Colonic mucosa (tissue), 4 donors: ENCODE measurements around the gene PIBF1. TPM values are rescaled to one million over a fixed set of nuclear protein-coding genes. Genes with fewer than 3 reads are reported as not detected.
"Not testable (repeated sequence)": the region's sequence is repeated elsewhere in the genome, so short reads cannot be mapped to it uniquely, and the experiment has no call there.

ENCODE experiments used
- DNase-seq: peaks from one replicate; pipeline ENCODE4 v3.0.0-alpha.2; 2020
- H3K27ac ChIP-seq: fragments of 200-600 bp; one replicate; pipeline ENCODE4 v1.8.0; 2021
- H3K27me3 ChIP-seq: fragments of 200-600 bp; one replicate; pipeline ENCODE4 v1.8.0; 2021
- H3K36me3 ChIP-seq: fragments of 200-600 bp; one replicate; pipeline ENCODE4 v1.8.0; 2021
- H3K4me1 ChIP-seq: fragments of 200-600 bp; one replicate; pipeline ENCODE4 v1.8.0; 2021; ENCODE audit warnings: mild to moderate bottlenecking
- H3K4me3 ChIP-seq: fragments of 200-600 bp; one replicate; pipeline ENCODE4 v1.8.0; 2021
- H3K9ac ChIP-seq, 2 donors: one replicate each; pipeline ENCODE4 v1.7.0; 2013; ENCODE audit warnings: control low read depth in 2 of 2, low read depth in 2 of 2, low read length in 2 of 2
- H3K9me3 ChIP-seq: fragments of 200-600 bp; one replicate; pipeline ENCODE4 v1.8.0; 2021
- intact Hi-C: fragments of 100-400 bp; cut with DNase I; formaldehyde crosslinking; loops from one replicate; pipeline ENCODE4 v1.14.1; 2022
- total RNA-seq, 2 donors: library from RNA; stranded (reverse); fragmentation: NEBNext Ultra II Directional in 1 of 2; extraction: Animal tissue kit (Norgen Biotek cat#: 25700) in 1 of 2; gene quantifications; one replicate each; pipeline ENCODE4 v1.2.1, GENCODE V29; 2021
- TF ChIP-seq, protein P1 (sequence below): fragments of 200-600 bp; IDR thresholded peaks from one replicate; pipeline ENCODE4 v1.8.0; 2022; ENCODE audit warnings: antibody characterized with exemption, mild to moderate bottlenecking
- donor health status: healthy.
- donor health status: DM: no; HTN: no; CAD: no.
- donor health status: DM: no; HTN: no; CAD: no.

PIBF1 gene
- total RNA-seq, 2 donors from 2014 or later = 12.3 to 17.5 TPM

DNA sequence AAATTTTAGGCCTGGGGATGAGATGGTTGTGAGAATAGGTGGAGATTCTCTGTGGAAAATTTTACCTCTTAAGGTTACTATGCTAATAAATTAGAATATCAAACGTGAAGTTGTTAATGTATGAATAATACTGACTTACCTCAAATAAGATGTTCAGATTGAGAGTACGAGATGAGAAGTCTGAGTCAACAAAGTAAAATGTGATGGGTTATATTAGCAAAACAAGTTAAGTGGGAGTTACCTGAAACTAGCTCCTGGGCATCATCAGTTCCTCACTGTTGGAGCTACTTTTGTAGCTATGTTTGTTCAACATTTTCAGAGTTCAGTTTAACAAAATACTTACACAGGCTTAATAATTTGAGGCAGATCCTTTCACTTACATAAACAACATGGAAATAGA, 108.6 kb downstream of the PIBF1 start:
- Histone ChIP-seq H3K27me3 (no peaks in the 10 kb centered on the region), H3K9me3 (no peaks in the 10 kb centered on the region), H3K9ac (no peak overlapping the region), H3K36me3 (no peaks in the 10 kb centered on the region), H3K4me1 (no peaks in the 10 kb centered on the region), H3K4me3 (no peak overlapping the region), H3K27ac (no peak overlapping the region)
- DNase-seq = no peak
- intact Hi-C loops = no loop called here
- TF ChIP-seq, protein P1, sequence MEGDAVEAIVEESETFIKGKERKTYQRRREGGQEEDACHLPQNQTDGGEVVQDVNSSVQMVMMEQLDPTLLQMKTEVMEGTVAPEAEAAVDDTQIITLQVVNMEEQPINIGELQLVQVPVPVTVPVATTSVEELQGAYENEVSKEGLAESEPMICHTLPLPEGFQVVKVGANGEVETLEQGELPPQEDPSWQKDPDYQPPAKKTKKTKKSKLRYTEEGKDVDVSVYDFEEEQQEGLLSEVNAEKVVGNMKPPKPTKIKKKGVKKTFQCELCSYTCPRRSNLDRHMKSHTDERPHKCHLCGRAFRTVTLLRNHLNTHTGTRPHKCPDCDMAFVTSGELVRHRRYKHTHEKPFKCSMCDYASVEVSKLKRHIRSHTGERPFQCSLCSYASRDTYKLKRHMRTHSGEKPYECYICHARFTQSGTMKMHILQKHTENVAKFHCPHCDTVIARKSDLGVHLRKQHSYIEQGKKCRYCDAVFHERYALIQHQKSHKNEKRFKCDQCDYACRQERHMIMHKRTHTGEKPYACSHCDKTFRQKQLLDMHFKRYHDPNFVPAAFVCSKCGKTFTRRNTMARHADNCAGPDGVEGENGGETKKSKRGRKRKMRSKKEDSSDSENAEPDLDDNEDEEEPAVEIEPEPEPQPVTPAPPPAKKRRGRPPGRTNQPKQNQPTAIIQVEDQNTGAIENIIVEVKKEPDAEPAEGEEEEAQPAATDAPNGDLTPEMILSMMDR = no peak

DNA sequence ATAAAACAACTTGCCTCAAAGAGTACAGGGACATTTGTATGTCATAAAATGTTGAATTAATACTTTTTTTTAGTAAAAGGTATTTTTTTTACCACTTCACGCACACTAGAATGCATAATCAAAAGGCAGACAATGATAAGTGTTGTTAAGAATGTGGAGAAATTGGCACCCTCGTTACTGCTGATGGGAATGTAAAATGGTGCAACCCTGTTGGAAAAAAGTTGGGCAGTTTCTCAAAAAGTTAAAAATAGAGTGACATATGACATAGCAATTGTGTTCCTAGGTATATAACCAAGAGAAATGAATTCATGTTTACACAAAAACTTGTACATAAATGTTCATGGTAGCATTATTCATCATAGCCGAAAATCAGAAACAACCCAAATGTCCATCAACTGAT, 109.5 kb downstream of the PIBF1 start:
- Histone ChIP-seq H3K4me1 (no peaks in the 10 kb centered on the region), H3K36me3 (no peaks in the 10 kb centered on the region), H3K27me3 (no peaks in the 10 kb centered on the region), H3K9ac (no peak overlapping the region), H3K4me3 (no peak overlapping the region), H3K9me3 (no peaks in the 10 kb centered on the region), H3K27ac (no peak overlapping the region)
- intact Hi-C loops = no loop called here
- no peak for DNase-seq
- TF ChIP-seq, protein P1 = no peak

DNA sequence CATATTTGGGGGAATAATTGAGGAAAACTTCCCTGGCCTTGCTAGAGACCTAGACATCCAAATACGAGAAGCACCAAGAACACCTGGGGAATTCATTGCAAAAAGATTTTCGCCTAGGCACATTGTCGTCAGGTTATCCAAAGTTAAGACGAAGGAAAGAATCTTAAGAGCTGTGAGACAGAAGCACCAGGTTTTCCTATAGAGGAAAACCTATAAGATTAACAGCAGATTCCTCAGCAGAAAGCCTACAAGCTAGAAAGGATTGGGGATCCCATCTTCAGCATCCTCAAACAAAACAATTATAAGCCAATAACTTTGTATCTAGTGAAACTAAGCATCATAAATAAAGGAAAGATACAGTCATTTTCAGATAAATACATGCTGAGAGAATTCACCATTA, 114.9 kb downstream of the PIBF1 start:
- Histone ChIP-seq H3K9me3 (no peaks in the 10 kb centered on the region), H3K27me3 (no peaks in the 10 kb centered on the region), H3K4me1 (no peaks in the 10 kb centered on the region), H3K4me3 (no peak overlapping the region), H3K36me3 (no peaks in the 10 kb centered on the region), H3K9ac (no peak overlapping the region), H3K27ac (no peak overlapping the region)
- intact Hi-C loops = no loop called here
- TF ChIP-seq, protein P1 = no peak
- DNase-seq = no peak

DNA sequence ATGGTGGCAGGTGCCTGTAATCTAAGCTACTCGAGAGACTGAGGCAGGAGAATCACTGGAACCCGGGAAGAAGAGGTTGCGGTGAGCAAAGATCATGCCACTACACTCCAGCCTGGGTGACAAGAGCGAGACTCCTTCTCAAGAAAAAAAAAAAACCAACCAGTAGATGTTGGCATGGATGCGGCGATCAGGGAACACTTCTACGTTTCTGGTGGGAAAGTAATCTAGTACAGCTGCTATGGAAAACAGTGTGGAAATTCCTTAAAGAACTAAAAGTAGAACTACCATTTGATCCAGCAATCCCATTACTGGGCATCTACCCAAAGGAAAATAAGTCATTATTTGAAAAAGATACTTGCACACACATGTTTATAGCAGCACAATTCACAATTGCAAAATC, 119.6 kb downstream of the PIBF1 start:
- H3K27me3 ChIP-seq, intact Hi-C loops, H3K36me3 ChIP-seq, H3K9ac ChIP-seq, H3K4me1 ChIP-seq, DNase-seq, H3K4me3 ChIP-seq, H3K27ac ChIP-seq, H3K9me3 ChIP-seq: not testable (repeated sequence)

DNA sequence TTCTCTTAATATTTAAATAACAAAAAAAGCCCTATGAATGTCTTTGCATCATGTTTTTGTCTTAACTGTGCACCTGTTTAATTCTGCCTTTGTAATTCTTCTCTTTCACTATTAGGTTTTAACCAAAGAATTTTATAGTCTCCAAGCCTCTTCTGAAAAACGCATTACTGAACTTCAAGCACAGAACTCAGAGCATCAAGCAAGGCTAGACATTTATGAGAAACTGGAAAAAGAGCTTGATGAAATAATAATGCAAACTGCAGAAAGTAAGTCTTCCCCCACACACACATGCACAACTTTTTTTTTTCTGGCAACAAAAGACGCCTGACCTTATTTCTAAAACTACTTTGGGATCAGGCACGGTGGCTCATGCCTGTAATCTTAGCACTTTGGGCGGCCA, 126.5 kb downstream of the PIBF1 start:
- Histone ChIP-seq H3K4me1 (no peaks in the 10 kb centered on the region), H3K36me3 (no peaks in the 10 kb centered on the region), H3K9me3 (no peaks in the 10 kb centered on the region), H3K27me3 (no peaks in the 10 kb centered on the region), H3K27ac (no peak overlapping the region), H3K9ac (no peak overlapping the region), H3K4me3 (no peak overlapping the region)
- TF ChIP-seq, protein P1 = no peak
- intact Hi-C loops = no loop called here
- DNase-seq = no peak

DNA sequence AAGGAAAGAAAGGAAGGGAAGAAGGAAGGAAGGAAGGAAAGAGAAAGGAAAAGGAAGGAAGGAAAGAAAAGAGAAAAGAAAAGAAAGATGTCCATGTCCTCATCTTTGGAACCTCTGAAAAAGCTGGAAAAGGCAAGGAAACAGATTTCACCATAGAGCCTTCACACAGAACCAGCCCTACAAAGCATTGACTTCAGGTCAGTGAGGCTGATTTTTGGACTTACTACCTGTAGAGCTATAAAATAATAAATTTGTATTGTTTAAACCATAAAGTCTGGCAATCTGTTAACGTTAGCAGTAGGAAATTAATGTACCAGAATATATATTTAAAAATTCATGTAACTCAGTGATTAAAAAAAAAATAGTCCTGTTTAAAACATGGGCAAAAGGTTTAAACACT, 130.0 kb downstream of the PIBF1 start:
- Histone ChIP-seq H3K4me3 (no peak overlapping the region), H3K27me3 (no peaks in the 10 kb centered on the region), H3K27ac (no peak overlapping the region), H3K36me3 (no peaks in the 10 kb centered on the region), H3K9me3 (no peaks in the 10 kb centered on the region), H3K9ac (no peak overlapping the region), H3K4me1 (no peaks in the 10 kb centered on the region)
- DNase-seq = no peak
- intact Hi-C loops = no loop called here
- TF ChIP-seq, protein P1 = no peak
